Dermis microvascular lymphatic vessel endothelial cell (primary cell): ENCODE results near the gene SIRT7. TPM values are rescaled to one million over a fixed set of nuclear protein-coding genes. Genes with fewer than 3 reads are reported as not detected.

Experiments used
- DNase-seq, 2 donors: peaks; one replicate each; pipeline versions ENCODE4 v3.0.0 to v3.0.0-alpha.2; 2010; ENCODE audit warnings: low read depth in 2 of 2
- total RNA-seq: library from RNA; depleted of rRNA; stranded (reverse); fragments of >200 nt; gene quantifications from 2 replicates; pipeline ENCODE4 v1.2.1, GENCODE V29; 2014

SIRT7 gene
- total RNA-seq, 1 donor from 2014 or later: 12.3 TPM

- DNase-seq: no peak
Observed at GRCh38 chr17:81888105-81888987, 29.6 kb downstream of the SIRT7 start.

DNA sequence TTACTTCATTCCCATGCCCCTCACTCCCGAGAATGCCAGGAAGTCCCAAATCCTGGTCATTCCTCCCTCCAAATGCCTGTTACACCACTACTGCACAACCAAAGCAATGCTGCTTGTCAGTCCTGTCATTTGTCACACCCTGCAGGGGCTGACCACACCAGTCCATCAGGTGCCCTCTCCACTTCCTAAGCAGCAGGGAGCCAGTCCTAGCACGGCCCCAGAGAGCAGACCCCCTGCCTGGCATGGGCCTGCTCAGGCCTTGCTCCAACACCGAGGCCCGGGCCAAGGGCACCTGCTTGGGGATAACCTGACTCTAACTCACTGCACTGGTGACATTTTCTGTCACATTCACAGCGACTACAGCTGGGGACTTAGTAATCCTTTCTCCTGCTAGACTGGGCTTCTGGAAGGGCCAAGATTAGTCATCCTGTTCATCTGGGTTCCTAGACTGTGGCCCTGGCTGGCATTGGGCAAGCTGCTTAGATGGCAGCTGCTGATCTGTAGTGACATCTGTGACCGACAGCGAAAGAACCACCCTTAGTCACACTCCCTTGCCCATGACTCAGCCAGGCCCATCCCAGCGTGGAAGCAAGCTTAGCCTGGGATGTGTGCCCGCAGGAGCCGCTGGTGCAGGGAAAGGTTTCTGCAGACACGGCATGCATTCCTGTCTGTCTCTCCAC is 32.0 kb downstream of the SIRT7 start:
- DNase-seq: peak in 1 of 2 donors; percentile 17

- no peak for DNase-seq
Observed at GRCh38 chr17:81885454-81885853, 32.5 kb downstream of the SIRT7 start.

DNA sequence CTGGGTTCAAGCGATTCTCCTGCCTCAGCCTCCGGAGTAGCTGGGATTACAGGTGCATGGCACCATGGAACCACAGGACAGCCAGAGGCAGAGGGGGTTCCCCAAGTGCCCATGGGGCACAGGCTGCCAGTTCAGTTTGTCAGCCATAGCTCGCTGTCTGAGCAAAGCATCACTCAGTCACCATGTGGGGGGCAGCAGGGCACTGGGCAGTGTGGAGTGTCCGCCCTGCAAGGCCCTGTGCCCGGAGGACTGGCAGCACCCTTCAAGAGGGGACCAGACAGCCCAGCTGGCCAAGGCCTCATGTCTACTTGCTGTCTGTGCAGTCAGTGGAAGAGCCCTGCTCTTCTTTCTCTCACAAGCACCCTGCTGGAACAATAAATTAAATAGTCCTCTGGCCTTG is 33.0 kb downstream of the SIRT7 start:
- DNase-seq: no peak

DNA sequence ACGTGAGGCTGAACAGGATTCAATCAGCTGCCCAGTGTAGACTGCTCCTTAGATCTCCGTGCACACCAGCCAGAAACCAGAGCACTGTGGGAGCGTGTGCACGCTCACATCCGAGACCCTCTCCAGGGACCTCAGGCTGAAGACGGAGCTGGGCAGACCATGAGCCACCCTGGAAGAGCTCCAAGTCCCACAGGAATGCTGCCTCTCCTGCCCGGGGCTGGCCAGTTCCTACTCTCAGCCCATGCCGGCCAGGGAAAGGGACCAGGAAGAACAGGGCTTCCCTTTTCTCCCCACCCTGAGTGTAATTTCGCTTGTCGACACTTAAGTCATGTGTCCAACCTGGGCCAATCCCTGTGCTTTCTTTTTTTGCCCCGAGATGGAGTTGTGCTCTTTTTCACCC is 33.5 kb downstream of the SIRT7 start:
- DNase-seq: no peak

DNA sequence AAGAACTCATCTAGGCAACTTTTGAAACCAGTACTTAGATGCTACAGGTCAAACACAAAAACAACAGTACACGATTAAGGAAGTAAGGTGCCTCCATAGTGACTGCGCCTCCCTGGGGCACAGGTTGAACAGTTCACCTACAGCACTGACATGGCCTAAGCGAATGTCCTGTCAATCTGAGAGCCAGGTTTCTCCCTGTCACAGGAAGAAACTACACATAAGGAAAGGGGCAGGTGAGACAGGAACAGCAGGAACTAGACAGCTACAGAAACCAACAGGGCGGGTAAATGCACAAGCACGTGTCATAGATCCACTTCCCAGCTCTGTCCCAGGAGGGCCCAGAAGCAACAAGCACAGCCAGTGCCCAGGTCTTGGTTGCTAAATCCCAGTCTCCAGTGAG is 38.9 kb downstream of the SIRT7 start:
- no peak for DNase-seq

DNA sequence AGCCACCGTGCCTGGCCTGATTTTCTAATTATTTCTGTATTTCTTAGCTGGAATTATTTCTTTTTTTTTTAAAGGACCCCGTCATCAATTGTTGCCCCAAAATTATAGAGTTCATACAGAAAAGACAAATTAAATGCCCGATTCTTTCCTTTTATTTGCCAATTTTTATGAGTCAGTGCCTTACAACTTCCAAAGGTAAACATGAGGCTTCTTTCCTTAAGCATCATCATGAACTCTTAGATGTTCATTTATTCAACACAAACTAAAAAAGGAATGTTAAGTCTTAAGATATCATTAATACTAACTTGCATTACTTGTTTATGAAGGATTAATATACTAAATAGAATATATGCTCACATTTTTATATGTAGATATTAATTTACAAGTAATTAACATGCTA is 39.7 kb downstream of the SIRT7 start:
- DNase-seq: no peak

DNA sequence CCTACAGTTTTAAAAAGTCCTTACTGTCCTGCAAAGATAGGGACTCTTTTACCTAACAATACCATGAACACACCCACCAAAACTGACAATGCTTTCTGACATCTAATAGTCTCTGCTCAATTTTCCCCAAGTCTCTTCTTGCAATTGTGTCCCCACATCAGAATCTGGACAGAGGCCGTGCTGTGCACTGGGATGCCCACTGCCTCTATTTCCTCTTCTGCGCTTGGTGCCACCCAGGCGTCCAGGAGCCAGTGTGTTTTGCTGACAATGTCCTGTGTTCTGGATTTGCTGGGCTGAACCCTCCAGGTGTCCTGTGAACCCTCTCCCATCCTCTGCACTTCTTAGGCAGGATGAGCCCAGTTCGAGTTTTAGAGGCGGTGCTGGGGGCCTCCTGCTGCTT is 40.4 kb downstream of the SIRT7 start:
- DNase-seq: no peak

DNA sequence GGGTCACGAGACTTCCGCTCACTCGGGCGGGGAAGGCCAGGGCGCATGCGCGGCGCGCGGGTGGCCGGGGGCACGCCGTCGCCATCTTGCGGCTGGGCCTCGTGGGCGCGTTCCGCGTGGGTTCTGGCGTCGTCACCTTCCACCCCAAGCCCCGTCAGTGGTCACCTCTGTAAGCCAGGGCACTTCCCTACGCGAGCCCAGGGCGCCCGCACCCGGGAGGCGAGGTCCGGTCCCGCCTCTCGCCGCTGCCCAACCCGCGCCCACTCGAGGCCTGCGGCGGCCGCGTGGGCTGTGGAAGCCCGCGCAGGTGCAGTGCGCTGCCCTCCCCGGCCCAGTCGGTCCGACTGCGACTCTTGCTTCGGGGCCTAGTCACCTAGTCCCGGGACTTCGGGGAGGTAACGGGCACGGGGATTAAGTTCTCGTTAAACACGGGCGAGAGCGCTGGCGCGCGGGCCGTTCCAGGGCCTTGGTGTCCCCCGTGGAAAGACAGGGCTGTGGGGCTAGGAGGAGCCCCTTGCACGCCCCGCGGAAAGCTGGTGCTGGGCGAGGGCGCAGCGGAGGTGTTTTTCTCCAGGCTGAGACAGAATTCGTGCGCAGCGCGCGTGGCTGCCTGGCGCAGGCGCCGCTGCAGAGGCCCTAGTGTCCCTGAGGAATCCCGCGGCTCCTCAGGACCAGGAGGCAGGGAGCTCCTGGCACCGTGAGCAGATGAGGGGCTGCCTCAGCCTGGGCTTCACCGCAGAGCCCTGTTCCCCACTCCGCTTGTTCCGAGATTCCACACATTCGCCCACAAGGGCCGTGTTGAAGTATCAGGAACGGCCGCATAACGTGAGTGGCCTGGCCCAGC is 46.4 kb downstream of the SIRT7 start:
- DNase-seq: peak; percentile 71 to 89

GRCh38 chr17:81870981-81871386 is 47.0 kb downstream of the SIRT7 start, which contains the start of gene ARHGDIA:
ARHGDIA (minus strand) TSS chr17:81871337; CDS start chr17:81869930, 1,407 bp downstream.
- no peak for DNase-seq

GRCh38 chr17:81870131-81870980 is 47.6 kb downstream of the SIRT7 start:
- DNase-seq: peak in 1 of 2 donors; percentile 58

- peak in 1 of 2 donors; percentile 45 for DNase-seq
Observed at GRCh38 chr17:81869221-81870130, 48.5 kb downstream of the SIRT7 start.

DNA sequence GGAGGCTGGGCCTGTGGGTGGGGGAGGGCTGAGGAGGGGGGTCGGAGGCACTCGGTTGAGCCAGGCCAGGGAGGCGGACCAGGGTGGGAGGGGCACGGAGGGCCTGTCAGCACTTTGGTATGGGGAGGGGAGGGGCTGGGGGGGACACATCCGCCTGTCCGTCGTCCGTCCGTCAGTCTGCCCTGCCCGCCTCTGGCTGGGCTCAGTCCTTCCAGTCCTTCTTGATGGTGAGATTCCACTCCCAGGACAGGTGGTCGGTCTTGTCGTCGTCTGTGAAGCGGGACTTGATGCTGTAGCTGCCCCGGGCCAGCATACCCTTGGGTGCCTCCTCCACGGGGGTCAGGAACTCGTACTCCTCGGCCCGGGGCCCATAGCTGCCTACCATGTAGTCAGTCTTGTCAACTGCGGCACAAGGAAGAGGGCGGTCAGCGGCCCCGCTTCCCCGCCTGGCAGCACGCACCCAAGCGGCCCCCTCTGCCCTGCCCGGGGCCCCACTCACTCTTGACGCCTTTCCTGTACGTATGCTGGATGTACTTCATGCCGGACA is 49.2 kb downstream of the SIRT7 start:
- DNase-seq: peak in 1 of 2 donors; percentile 40

GRCh38 chr17:81867991-81868673 is 49.8 kb downstream of the SIRT7 start:
- DNase-seq: no peak

GRCh38 chr17:81867170-81867990 is 50.6 kb downstream of the SIRT7 start:
- DNase-seq: peak in 1 of 2 donors; percentile 27

- DNase-seq: no peak
Observed at GRCh38 chr17:81866440-81867169, 51.4 kb downstream of the SIRT7 start.

DNA sequence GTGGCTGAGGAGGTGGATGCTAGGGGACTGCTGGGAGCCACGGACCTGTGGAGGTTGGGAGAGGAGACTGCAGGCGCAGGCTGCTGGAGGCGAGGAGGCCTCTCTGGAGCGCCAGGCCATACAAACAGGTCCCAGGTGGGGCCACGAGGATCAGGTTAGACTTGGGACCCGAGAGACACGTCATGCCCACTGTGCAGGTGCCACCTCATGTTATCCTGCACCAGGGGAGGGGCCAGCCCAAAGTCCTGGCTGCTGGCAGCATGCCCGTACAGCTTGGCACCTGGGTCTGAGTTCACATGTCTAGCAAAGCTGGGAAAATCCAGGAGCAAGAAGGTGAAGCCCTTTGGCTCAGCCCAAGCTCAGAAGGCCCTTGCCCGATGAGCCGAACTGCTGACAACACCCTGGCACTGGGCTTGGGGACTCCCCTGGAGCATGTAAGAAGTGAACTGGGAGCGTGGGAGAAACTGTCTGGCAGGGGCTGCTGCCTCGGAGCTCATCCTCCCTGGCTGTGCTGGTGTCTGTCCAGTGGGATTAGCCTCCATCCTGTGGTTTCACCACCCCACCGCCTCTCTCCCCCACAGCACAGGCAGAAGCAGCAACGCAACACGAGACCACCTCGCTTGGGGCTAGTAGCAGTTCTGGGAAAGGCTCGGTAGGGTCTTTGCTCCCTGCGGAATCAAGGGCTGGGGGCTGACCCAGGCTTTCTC is 52.1 kb downstream of the SIRT7 start:
- peak in 1 of 2 donors; percentile 33 for DNase-seq
